Stimulated activated CD4-positive, alpha-beta T cell treated with anti-CD3 and anti-CD28 coated beads, TNF-alpha, amount 100 ng/mL, for 4 hours (primary cell): ENCODE results near the gene LBHD1.
A peak's percentile ranks its signal among the peaks of the same experiment; 100 is the strongest.
"Not testable (repeated sequence)": the region's sequence is repeated elsewhere in the genome, so short reads cannot be mapped to it uniquely, and the experiment has no call there.

Experiments used
- DNase-seq, 3 experiments: peaks; one replicate each; pipeline ENCODE4 v3.0.0-alpha.2; 2020; ENCODE audit warnings: low read depth in 3 of 3

Gene LBHD1

DNA sequence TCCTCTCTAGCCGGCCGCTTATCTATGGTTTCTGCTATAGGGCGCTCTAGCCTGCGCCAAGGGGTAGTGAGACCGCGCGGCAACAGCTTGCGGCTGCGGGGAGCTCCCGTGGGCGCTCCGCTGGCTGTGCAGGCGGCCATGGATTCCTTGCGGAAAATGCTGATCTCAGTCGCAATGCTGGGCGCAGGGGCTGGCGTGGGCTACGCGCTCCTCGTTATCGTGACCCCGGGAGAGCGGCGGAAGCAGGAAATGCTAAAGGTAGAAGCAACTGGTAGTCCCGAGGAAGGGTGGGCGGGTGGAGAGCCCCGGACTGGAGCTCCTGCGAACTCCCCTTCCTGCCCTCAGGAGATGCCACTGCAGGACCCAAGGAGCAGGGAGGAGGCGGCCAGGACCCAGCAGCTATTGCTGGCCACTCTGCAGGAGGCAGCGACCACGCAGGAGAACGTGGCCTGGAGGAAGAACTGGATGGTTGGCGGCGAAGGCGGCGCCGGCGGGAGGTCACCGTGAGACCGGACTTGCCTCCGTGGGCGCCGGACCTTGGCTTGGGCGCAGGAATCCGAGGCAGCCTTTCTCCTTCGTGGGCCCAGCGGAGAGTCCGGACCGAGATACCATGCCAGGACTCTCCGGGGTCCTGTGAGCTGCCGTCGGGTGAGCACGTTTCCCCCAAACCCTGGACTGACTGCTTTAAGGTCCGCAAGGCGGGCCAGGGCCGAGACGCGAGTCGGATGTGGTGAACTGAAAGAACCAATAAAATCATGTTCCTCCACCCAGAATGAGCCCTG is at the start of gene LBHD1, which contains the start of gene UQCC3:
TSS of gene LBHD1 (minus strand) at position 660 of the 782 bp plus-strand sequence. CDS start 2,236 bp downstream, outside the sequence.
TSS of gene UQCC3 (plus strand) at position 66 of the 782 bp plus-strand sequence. CDS start at position 139, 73 bp downstream.
- DNase-seq: peak; percentile 49 to 56 (median 52)

DNA sequence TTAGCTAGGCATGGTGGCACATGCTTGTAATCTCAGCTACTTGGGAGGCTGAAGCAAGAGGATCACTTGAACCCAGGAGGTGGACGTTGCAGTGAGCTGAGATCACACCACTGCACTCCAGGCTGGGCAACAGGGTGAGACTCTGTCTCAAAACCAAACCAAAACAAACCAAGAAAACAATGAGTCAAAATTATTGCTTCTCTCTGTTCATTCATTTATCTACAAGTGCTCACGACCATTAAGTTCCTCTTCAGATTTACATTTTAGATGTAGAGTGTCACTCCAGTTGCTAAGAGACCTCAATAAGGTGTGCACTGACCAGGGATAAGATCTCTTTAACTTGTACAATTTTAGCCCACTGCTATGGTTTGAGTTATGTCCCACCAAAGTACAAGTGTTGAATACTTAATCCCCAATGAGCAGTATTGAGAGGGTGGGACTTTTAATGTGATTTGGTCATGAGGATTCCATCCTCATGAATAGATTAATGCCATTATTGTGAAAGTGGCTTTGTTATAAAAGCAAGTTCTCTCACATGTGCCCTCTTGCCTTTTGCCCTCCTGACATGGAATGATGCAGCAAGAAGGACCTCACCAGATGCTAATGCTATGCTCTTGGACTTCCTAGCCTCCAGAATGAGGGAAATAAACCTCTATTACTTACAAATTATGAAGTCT is 47.4 kb upstream of the LBHD1 start:
- DNase-seq: no peak

DNA sequence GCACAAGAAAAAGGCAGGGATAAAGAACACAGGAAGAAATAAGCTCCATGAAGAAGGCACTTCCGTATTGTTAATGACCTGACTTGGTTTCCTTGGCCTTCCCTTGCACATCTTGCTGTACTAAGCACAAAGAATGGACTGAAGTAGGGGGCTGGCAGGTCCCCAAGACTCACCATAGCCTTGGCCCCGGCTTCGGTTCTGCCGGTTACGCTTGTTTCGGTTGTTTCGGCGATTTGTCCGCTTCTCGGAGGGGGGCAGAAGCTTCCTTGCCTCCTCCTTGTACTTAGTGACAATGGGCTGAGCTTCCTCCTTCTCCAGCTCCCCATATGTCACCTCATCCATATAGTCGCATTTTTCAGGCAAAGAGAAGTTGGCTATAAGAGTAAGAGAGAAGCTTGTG is 44.7 kb upstream of the LBHD1 start:
- DNase-seq: no peak

DNA sequence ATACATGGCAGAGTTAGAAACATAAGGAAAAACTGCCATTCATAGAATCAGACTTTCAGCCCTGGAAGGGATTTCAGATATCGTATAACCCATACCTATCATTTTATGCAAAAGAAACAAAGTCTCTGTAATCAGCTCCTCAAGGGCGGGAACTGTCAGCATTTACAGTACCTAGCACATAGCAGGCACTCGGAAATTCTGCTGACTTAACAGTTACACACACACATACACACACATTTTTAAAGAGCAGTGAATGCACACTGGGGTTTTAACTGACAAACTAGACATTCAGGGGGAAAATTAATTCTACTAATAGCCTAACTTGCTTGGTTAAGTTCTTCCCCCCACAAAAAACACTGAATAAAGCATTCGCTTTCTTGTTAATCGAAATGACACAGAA is 44.1 kb upstream of the LBHD1 start:
- DNase-seq: no peak

DNA sequence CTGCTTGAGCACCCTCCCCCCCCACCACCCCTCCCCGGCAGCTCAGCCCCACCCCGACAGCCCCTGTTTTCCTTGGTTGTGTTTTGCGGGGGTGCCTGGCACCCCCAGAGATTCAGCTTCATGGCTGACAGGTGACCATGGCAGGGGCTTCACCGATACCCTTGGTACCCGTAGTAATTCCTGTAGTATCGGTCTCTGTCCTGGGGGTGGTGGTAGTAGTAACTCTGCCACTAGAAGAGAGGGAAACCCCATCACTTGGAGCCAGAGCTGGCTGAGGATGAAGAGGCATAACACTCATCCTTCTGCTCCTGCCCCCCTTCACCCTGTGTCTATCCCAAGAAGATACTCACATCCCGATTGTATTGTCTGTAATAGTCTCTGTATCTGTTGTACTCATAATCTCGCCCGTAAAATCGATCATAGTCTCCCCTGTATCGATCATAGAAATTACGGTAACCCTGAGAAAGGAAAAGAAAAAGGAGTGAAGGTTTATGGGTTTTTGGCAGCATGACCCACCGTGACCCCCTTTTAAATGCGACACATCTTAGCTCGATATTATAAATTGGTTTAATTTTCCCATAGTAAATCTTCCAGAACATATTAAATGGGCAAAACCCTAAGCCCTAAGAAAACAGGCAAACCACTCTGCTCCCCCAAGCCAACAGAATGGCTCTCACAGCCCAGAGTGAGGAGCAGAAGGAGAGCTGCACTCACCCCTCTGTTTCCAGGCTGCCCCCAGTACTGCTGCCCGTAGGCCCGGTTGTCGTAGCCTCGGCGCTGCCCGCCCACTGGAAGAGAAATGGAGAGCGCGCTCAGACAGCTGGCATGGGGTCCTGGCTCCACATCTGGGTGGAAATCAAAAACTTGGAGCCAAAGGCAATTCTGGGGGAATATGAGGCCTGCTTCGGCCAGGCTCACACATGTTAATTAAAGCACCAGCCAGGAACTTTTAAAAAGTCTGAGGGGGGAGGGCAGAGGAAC is 43.4 kb upstream of the LBHD1 start:
- DNase-seq: no peak

DNA sequence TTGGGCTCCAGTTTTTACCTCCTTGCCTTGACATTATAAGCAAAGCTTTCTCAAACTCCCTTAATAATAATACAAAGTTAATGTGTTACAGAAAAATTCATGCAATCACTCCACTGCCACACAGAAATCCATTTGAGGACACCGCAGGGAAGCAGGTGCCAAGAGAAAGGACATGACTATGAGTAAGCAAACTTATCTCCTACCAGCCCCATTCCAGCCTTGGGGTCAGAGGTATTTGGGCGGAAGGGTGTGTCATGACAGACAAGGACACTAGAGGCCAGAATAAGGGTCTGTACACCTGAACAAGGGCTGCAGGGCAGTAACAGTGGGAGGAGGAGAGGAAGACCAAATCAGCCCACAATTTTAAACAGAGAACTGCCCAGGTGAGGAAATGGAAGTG is 41.3 kb upstream of the LBHD1 start:
- no peak for DNase-seq

DNA sequence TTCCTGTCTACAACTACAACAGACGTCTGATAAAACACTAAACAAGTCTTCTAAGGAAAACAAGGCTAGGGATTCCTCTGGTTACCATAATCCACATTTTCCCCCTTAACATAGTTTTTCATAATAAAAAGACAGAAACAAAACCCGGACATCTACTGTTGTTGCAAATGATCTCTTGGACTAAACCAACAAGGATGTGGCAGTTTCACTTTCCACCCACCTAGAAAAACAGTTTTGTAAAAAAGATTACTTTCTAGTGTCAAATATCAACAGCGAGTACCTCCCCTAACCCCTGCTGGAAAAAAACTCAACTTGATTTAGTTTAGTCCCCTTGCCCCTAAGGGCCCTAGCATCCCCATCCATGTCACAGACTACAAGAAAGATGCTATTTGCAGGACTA is 40.8 kb upstream of the LBHD1 start:
- no peak for DNase-seq

DNA sequence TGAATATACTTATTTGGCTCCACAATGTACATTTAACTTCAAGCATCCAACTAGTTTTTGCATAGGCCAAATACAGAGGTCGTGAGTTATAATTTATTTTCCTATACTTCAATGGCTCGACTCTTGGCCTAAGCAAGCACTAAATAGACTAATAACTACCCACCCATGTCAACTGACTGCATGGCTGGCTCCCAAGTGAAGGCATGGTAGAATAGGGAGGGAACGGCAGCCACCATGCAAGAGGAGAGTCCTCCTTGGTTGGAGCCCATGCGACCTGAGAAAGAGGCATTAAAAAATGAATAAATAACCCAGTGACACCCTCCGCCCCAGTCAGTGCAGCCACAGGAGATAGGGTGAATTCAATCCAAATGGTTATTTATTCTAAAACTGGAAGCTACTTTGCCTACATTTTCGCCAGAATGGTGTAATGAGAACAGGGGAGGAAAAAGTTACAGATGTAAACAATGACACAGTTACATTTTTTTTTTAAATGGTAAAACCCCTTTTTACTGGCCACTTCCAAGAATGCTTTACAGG is 40.3 kb upstream of the LBHD1 start:
- no peak for DNase-seq

DNA sequence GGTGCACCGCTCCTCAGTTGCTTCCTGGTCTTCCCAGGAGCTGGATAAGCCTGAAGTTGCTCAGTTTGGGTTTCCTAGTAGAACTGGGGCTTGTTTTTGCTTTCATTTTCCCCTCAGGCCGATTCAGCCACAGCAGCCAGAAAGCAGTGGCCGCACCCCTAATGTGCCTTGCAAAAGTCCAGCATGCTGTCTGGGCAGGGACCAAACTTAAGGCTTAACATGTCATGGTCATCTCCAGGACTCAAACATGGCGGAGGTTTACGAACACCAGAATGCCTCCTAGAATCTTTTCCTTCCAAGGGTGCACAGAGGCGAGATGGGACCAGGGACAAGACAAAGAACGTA is 37.9 kb upstream of the LBHD1 start:
- no peak for DNase-seq

DNA sequence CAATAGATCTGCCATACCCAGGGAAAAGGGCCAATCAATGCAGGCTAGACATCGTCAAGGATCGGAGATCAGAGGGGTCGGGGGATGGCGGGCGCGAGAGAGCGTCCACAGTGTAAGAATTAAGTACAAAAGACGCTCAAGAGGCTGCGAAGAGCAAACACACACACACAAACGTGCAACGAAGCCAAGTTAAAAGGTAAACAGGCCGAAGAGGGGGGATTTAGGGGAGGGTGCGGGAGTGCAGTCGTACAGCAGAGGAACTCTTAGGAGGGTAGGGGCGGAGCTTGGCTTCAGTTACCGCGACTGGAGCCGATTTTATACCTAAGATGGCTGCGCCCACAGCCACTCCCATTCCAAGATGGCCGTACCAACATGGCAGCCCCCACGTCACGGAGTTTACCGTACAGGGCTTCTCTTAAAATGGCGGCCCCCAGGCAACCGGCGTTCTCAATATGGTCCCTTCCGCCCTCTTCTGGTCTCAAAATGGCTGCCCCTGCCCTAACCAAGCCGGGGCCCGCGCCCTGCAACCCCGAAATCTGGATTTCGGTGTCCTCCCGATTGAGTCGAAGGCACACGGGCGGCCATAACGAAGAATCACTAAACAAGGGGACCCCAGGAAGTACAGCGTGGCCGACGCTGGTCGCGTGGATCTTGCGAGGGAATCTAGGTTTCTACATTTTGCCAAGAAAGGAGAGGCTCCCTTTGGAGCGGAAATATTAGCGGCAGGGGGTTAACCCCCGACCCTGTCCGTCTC is 37.4 kb upstream of the LBHD1 start:
- peak; percentile 85 to 95 (median 93) for DNase-seq

DNA sequence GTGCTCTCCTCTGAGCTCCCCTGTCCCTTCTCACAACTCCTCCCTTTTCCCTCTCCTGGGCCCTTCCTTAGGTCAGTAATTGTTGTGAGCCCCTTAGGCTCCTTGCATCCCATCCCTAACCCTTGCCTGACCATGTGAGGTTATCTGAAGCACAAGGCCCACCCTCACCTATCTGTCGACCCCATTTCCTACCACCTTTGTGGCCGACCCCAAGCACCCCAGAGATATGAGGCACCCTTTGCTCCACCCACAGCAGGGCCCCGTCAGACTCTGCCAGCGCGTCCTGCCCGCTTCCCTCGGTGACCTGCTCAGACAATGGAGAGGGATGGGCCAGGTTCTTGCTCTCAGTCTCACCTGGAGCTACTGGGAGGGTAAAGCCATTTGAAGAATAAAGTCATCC is 36.7 kb upstream of the LBHD1 start:
- DNase-seq: peak in 1 of 3 experiments; percentile 17

DNA sequence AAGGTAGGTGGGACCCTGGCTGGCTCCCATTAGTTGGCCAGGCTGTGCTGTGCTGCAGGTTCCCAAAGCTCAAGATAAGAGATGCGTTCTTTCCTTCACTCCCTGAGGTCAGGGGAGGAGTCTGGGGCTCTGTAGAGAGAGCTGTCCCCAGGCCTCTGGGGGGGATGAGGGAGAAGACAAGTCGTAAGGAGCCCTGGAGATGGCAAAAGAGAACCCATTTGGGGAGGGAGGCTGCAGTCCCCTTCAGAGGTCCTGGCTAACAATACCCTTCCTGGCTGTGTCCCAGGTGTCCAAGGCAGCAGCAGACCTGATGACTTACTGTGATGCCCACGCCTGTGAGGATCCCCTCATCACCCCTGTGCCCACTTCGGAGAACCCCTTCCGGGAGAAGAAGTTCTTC is 36.3 kb upstream of the LBHD1 start:
- no peak for DNase-seq

DNA sequence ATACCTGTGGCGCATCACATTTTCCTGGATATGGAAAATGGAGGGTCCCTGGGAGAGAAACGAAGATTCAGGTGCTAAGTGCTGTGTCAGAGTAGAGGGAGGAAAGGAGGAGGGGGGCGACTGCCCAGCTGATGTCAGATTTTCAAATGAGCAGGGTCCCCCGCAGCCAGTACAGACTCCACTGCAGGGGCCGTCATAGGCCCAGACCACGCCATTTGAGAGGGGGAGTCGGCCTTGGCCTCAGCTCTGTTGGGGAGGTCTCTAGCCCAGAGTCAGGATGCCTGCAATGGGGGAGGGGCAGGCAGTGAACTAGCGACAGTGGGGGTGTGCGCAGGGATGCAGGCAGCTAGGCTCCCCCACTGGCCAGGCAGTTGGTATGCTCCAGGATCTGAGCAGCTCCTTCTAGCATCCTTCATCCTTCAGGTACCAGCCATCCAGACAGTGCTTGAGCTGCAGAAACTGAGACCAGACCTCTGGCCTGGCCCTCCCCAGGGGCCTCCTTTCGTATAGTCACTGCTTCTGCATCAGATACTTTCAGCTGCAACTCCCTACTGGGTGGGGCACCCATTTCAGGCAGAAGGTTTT is 35.3 kb upstream of the LBHD1 start, which contains the start of the genes BSCL2 and GNG3:
TSS of gene BSCL2 (minus strand) at position 148 of the 585 bp plus-strand sequence. CDS start 229 bp downstream, outside the sequence.
TSS of gene GNG3 (plus strand) at position 400 of the 585 bp plus-strand sequence. CDS start 620 bp downstream, outside the sequence.
- no peak for DNase-seq

DNA sequence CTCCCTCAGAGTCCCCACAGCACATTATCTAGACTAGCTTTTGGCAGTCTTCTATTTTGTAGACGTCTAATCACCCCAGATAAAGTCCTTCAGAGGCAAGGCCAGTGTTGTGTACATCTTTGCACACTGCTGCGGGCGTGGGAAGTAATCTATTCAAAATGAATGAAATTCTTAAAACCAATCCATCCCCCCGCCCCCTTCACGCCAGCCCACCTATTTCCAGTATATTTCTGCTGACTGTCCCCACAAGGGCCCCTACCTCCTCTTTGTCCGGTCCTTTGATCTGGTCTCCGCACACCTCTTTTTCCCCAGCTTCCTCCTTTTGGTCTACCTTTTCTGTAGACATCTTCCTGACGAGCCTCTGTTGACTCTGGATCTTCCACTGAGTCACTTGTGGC is 34.8 kb upstream of the LBHD1 start:
- DNase-seq: no peak

DNA sequence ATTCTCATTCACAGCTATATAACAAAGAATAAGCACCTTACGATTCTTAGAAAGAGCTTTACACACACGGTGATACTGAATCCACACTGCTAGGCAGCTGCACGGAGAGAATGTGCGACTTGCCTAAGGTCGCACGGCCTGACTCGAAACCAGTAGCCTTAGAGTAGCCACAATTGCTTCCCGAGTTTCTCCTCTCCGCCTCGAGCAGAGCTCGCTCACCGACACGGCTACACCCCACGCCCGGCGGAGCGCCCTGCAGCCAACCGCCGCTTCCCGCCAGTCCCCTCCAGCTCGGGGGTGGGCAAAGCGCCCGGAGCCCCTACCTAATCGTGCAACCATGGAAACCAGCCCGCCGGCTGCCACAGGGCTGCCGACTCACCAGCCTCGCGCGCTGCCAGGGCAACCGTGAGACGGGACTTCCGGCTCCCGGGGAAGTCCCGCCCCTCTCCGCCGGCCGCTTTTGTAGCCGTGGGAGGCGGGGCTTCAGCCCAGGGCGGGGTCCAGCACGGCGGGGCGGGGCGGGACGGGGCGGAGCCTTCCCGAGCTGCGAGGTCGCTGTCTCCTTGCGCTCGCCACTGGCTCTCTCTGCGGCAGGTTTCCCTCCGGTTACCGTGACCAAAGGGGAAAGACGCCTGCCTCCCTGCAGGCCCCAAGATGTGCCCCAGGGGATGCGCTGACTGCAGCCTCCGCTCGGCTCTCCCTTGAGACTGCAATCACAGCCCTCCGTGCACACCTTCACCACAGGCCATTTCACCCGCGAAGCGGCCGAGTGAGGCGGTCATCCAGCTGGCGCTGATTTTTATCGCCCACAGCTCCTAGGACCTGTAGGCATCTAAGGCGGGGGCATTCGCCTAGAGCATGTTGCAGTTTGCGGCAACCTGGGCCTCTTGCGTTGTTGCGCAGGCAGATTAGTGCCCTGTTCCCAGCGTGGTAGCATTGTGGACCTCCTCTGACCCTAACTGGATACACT is 34.1 kb upstream of the LBHD1 start:
- DNase-seq: peak; percentile 90 to 92 (median 90)

DNA sequence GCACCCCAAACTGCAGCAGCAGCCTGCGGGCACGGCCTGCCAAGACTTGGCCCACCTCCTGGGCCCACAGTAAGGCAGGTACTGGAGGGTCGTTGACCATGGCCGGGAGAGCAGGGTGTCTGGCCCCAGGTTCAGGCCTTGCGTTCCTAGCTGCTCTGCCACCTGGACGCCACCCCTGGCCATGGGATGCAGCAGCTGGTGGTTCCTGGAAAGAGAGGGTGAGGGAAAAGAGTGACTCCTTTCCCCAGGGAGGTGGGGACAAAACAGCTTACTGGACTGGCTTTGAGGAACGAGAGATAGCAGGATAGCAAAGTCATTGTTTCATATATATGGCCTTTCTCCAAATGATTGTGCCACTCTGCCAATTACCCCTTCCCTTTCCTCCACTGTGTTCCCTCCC is 33.3 kb upstream of the LBHD1 start:
- no peak for DNase-seq

DNA sequence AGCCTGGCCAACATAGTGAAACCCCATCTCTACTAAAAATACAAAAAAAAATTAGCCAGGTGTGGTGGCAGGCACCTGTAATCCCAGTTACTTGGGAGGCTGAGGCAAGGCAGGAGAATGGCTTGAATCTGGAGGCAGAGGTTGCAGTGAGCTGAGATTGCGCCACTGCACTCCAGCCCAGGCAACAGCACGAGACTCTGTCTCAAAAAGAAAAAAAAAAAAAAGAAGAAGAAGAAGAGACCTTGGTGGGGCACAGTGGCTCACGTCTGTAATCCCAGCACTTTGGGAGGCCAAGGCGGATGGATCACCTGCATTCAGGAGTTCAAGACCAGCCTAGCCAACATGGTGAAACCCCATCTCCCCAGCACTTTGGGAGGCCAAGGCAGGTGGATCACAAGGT is 31.9 kb upstream of the LBHD1 start:
- DNase-seq: not testable (repeated sequence)

DNA sequence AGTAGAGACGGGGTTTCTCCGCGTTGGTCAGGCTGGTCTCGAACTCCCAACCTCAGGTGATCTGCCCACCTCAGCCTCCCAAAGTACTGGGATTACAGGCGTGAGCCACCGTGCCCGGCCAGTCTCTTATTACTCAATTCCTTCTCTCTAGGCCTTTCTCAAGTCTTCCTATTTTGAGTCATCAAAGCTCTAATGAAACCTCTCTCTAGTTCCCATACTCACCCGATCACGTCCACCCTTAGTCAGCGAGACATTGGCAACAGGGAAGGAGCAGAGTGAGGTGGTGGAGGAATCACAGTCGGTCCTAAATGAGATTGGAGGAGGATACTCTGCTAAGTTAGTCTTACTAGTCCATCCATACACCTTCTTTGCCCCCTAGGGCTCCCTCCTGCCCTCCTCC is 30.2 kb upstream of the LBHD1 start:
- no peak for DNase-seq
